H1 (cell line): ENCODE data around the gene NCBP2.

Source experiments
- CTCF ChIP-seq, 3 experiments: IDR thresholded peaks; 1 replicate in 2 of 3; 2 replicates in 1 of 3; pipeline versions ENCODE4 v1.5.1 to v1.6.1; 2011; ENCODE audit warnings: low read length in 3 of 3, mild to moderate bottlenecking in 3 of 3, inconsistent platforms in 2 of 3, low read depth in 1 of 3, moderate library complexity in 1 of 3; ENCODE audit not compliant: insufficient read depth in 1 of 3; ENCODE audit errors: control extremely low read depth in 1 of 3
- POLR2A ChIP-seq, 2 experiments: IDR thresholded peaks; 1 replicate in 1 of 2; 2 replicates in 1 of 2; pipeline ENCODE4 v1.6.1; 2011; ENCODE audit warnings: low read depth in 2 of 2, low read length in 2 of 2, mild to moderate bottlenecking in 2 of 2; ENCODE audit errors: control extremely low read depth in 1 of 2
- SUZ12 ChIP-seq: fragments of 200-600 bp; sonication (generic); IDR thresholded peaks from 2 replicates; pipeline ENCODE4 v1.6.1; 2012; ENCODE audit warnings: mild to moderate bottlenecking, inconsistent platforms, low read length, moderate library complexity, mixed read lengths

GRCh38 chr3:196968233-196969133, 26.2 kb upstream of the NCBP2 start, which contains the start of gene PIGZ:
- no peak for TF ChIP-seq CTCF (IDR thresholded peaks at IDR 0.05; ENCODE audit: control extremely low read depth in 1 of 3, insufficient read depth in 1 of 3, low read depth in 1 of 3, low read length in 3 of 3)
- TF ChIP-seq POLR2A (IDR thresholded peaks at IDR 0.05; ENCODE audit: control extremely low read depth in 1 of 2, low read depth in 2 of 2, low read length in 2 of 2) = no peak
- TF ChIP-seq SUZ12 = peak; percentile 42
